Gastroesophageal sphincter (tissue), 4 donors: Measurements from ENCODE around the gene SLC25A21. TPM values are rescaled to one million over a fixed set of nuclear protein-coding genes. Genes with fewer than 3 reads are reported as not detected.

Source experiments
- ATAC-seq: fragments of 150-250 bp; one replicate; pipeline ENCODE4 v1.9.1; 2016; ENCODE audit warnings: mild to moderate bottlenecking, moderate library complexity
- H3K27ac ChIP-seq, 4 donors: fragments of 200-600 bp; sonication (generic) in 3 of 4; 1 replicate in 3 of 4; 2 replicates in 1 of 4; pipeline ENCODE4 v1.5.1; 2016 to 2019
- H3K27me3 ChIP-seq: fragments of 200-600 bp; sonication (generic); one replicate; pipeline ENCODE4 v1.5.1; 2019
- H3K36me3 ChIP-seq, 2 donors: fragments of 200-600 bp; sonication (generic); one replicate each; pipeline ENCODE4 v1.5.1; 2019; ENCODE audit warnings: control low read depth in 1 of 2
- H3K4me1 ChIP-seq, 3 donors: fragments of 200-600 bp; sonication (generic); 1 replicate in 2 of 3; 2 replicates in 1 of 3; pipeline ENCODE4 v1.5.1; 2016 to 2019; ENCODE audit warnings: control low read depth in 2 of 3
- H3K4me3 ChIP-seq, 2 donors: fragments of 200-600 bp; sonication (generic); one replicate each; pipeline ENCODE4 v1.5.1; 2019; ENCODE audit warnings: mild to moderate bottlenecking in 1 of 2, moderate library complexity in 1 of 2
- H3K9me3 ChIP-seq, 3 donors: fragments of 200-600 bp; sonication (generic); one replicate each; pipeline ENCODE4 v1.5.1; 2017 to 2019; ENCODE audit warnings: control low read depth in 2 of 3
- EP300 ChIP-seq: sonication (generic); formaldehyde crosslinking; IDR thresholded peaks from one replicate; pipeline ENCODE4 v1.6.1; 2017; ENCODE audit warnings: antibody characterized with exemption, mild to moderate bottlenecking
- POLR2A ChIP-seq, 2 donors: fragments of 450-650 bp; IDR thresholded peaks; one replicate each; pipeline ENCODE4 v1.6.1; 2017; ENCODE audit warnings: antibody characterized with exemption in 2 of 2, mild to moderate bottlenecking in 2 of 2, moderate library complexity in 1 of 2
- POLR2AphosphoS5 ChIP-seq: sonication (generic); formaldehyde crosslinking; IDR thresholded peaks from one replicate; pipeline ENCODE4 v1.6.1; 2017; ENCODE audit warnings: antibody characterized with exemption
- WGBS, 2 donors: methylation state at CpG; one replicate each; pipeline ENCODE4 v1.1.5; 2018; ENCODE audit warnings: low coverage in 1 of 2; 5-methylcytosine and 5-hydroxymethylcytosine counted together
- total RNA-seq, 4 donors: library from RNA; depleted of rRNA; stranded (reverse); fragments of >200 nt; gene quantifications; one replicate each; pipeline ENCODE4 v1.1.0, GENCODE V29; 2016
- TF ChIP-seq, protein P1 (sequence below), 4 experiments: fragments of 200-600 bp in 2 of 4; fragments of 450-650 bp in 2 of 4; sonication (generic) in 1 of 4; IDR thresholded peaks; one replicate each; pipeline ENCODE4 v1.5.1; 2017 to 2019; ENCODE audit warnings: antibody characterized with exemption in 4 of 4, mild to moderate bottlenecking in 2 of 4, moderate library complexity in 2 of 4

The SLC25A21 gene
- total RNA-seq, 4 donors from 2014 or later, result 0.40 to 1.5 (median 1.3) TPM

DNA sequence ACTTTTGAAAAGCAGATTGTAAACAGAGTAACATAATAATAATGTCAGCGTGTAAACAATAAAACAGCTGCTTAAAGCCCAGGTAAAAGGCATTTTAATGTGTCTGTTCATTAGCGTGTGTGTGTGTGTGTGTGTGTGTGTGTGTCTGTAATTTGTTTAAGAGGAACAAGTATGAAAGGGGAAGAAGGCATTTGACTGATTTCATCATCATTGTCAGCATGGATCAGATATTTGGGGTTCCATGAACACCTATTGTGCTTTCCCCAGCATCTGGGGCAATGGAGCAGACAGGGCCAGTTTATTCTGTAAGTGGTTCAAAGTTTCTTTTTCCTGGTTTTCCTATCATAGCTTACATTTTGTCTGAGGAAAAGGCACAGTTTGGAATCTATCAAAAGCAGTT is 28.9 kb downstream of the SLC25A21 start:
- H3K9me3 ChIP-seq, result no peaks in the 10 kb centered on the region
- WGBS, 2 donors, result 62 to 89% methylated on average over 2 of the region's 2 CpGs
- ATAC-seq, result no peak
- H3K4me3 ChIP-seq, result no peak overlapping the region
- H3K36me3 ChIP-seq, result no peaks in the 10 kb centered on the region
- TF ChIP-seq POLR2AphosphoS5 (no peak), POLR2A (IDR thresholded peaks at IDR 0.05) (no peak), EP300 (no peak)
- TF ChIP-seq, protein P1, sequence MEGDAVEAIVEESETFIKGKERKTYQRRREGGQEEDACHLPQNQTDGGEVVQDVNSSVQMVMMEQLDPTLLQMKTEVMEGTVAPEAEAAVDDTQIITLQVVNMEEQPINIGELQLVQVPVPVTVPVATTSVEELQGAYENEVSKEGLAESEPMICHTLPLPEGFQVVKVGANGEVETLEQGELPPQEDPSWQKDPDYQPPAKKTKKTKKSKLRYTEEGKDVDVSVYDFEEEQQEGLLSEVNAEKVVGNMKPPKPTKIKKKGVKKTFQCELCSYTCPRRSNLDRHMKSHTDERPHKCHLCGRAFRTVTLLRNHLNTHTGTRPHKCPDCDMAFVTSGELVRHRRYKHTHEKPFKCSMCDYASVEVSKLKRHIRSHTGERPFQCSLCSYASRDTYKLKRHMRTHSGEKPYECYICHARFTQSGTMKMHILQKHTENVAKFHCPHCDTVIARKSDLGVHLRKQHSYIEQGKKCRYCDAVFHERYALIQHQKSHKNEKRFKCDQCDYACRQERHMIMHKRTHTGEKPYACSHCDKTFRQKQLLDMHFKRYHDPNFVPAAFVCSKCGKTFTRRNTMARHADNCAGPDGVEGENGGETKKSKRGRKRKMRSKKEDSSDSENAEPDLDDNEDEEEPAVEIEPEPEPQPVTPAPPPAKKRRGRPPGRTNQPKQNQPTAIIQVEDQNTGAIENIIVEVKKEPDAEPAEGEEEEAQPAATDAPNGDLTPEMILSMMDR (IDR thresholded peaks at IDR 0.05), result no peak
- no peak overlapping the region for H3K27ac ChIP-seq
- no peaks in the 10 kb centered on the region for H3K4me1 ChIP-seq
- no peaks in the 10 kb centered on the region for H3K27me3 ChIP-seq

DNA sequence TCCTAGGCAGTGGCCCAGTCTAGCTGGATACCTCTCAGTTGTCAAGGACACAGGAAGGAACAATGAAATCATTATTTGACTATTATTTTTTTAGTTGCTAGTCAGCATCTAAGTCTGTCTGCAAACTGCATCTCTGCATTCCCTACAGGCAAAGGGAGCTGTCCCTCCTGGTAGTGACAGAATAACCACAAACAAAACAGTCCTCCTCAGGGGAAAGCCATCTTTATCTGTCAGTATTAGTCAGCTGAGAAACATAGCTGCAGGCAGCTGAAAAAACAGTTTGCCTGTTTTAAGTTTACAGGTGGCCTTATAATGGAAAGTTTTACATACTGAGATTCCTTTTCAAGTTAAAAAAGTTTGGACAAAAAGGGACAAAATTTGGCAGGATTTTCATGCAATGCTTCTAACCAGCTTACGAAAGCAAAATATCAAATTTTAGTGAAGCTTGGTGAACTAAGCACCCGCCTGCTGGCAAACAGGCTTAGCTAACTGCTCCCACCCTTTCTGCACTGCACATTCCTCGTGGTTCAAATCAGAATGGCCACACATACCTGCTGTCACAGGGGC is 29.5 kb downstream of the SLC25A21 start:
- ATAC-seq, result no peak
- Histone ChIP-seq H3K27me3 (no peaks in the 10 kb centered on the region), H3K4me1 (no peaks in the 10 kb centered on the region), H3K36me3 (no peaks in the 10 kb centered on the region), H3K27ac (no peak overlapping the region), H3K9me3 (no peaks in the 10 kb centered on the region), H3K4me3 (no peak overlapping the region)
- TF ChIP-seq POLR2A (IDR thresholded peaks at IDR 0.05), result no peak
- TF ChIP-seq, protein P1 (IDR thresholded peaks at IDR 0.05), result no peak
- no peak for TF ChIP-seq EP300
- WGBS, 2 donors, result 52 to 59% methylated on average over 3 of the region's 3 CpGs

DNA sequence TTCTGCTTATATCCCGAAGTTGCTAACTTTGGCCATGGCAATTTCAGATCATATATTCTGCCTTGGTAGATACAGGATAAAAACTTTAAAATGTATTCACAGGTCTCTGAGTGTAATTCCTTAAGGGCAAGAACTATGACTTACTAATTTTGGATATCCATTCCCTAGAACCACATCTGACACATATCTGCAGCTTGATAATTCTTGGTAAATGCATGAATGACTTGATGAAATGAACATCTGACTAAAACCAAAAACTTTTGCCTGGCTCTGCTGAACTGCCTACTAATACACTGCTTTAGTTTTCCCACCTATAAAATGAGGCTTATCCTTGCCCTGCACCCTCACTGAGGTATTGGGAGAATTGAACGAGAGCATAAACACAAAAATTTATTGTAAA is 32.2 kb downstream of the SLC25A21 start:
- Histone ChIP-seq H3K4me3 (no peak overlapping the region), H3K9me3 (no peaks in the 10 kb centered on the region), H3K36me3 (no peaks in the 10 kb centered on the region), H3K4me1 (no peaks in the 10 kb centered on the region), H3K27ac (no peak overlapping the region), H3K27me3 (no peaks in the 10 kb centered on the region)
- 88 to 90% methylated on average over 2 of the region's 2 CpGs for WGBS, 2 donors
- no peak for ATAC-seq
- TF ChIP-seq POLR2AphosphoS5 (no peak), EP300 (no peak), POLR2A (IDR thresholded peaks at IDR 0.05) (no peak)
- TF ChIP-seq, protein P1 (IDR thresholded peaks at IDR 0.05), result no peak

DNA sequence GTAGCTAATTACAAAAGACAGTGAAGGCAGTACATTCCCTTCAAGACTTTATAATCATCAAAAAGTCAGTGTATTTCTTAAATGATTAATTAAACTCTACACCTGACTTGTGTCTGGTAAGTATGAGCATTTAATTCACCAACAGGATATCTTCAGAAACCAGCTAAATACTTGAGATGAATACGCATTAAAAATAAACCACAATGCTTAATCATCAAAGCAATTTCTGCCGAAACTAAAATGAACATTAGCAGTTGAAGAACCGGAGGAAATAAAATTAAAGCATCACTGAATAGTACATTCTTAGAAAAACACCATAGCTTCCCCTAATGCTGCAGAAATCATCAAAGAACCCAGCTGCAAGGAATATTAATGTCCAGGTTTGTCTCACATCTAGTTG is 32.7 kb downstream of the SLC25A21 start:
- H3K4me3 ChIP-seq, result no peak overlapping the region
- H3K27me3 ChIP-seq, result no peaks in the 10 kb centered on the region
- no peaks in the 10 kb centered on the region for H3K9me3 ChIP-seq
- no peak for ATAC-seq
- H3K36me3 ChIP-seq, result no peaks in the 10 kb centered on the region
- TF ChIP-seq, protein P1 (IDR thresholded peaks at IDR 0.05), result no peak
- no peak for TF ChIP-seq EP300
- TF ChIP-seq POLR2AphosphoS5, result no peak
- no peak for TF ChIP-seq POLR2A (IDR thresholded peaks at IDR 0.05)
- H3K27ac ChIP-seq, result no peak overlapping the region
- H3K4me1 ChIP-seq, result no peaks in the 10 kb centered on the region
- 84 to 95% methylated on average over 3 of the region's 3 CpGs for WGBS, 2 donors

DNA sequence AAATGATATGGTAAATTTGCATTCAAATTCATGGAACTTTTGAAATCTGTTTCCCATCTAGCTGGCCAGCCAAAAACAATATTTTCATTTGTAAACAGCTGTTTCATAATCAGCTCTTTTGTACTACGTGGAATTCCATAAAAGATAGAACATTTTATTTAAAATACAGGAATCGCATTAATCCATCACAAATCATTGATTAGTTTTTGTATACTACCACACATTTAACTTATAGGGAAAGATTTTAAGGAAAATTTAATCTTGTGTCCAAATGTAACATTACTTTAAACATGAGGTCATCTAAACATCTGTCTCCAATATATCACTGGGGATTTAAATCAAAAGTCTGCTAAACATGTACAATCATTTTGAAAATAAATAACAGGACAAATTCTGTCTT is 33.5 kb downstream of the SLC25A21 start:
- ATAC-seq, result no peak
- no peaks in the 10 kb centered on the region for H3K4me1 ChIP-seq
- no peak overlapping the region for H3K4me3 ChIP-seq
- no peak overlapping the region for H3K27ac ChIP-seq
- H3K36me3 ChIP-seq, result no peaks in the 10 kb centered on the region
- H3K27me3 ChIP-seq, result no peaks in the 10 kb centered on the region
- TF ChIP-seq EP300, result no peak
- no peak for TF ChIP-seq POLR2AphosphoS5
- no peak for TF ChIP-seq POLR2A (IDR thresholded peaks at IDR 0.05)
- TF ChIP-seq, protein P1 (IDR thresholded peaks at IDR 0.05), result no peak
- WGBS, 2 donors, result 75 to 77% methylated on average over 2 of the region's 2 CpGs
- no peaks in the 10 kb centered on the region for H3K9me3 ChIP-seq
